ENCODE measurements around the gene DCN.

Gene DCN

GRCh38 chr12:91185421-91185820, 2.8 kb upstream of the DCN start:
- TF ChIP-seq CTCF (IDR thresholded peaks at IDR 0.05): no peak

GRCh38 chr12:91183551-91183950, 934 bp upstream of the DCN start:
- TF ChIP-seq CTCF (IDR thresholded peaks at IDR 0.05): no peak

GRCh38 chr12:91180582-91181395, 1.8 kb downstream of the DCN start:
- no peak for TF ChIP-seq CTCF (IDR thresholded peaks at IDR 0.05)

GRCh38 chr12:91179966-91180561, 2.6 kb downstream of the DCN start:
- no peak for TF ChIP-seq CTCF (IDR thresholded peaks at IDR 0.05)

- TF ChIP-seq CTCF (IDR thresholded peaks at IDR 0.05): no peak
Observed at GRCh38 chr12:91179315-91179714, 3.3 kb downstream of the DCN start.

- no peak for TF ChIP-seq CTCF (IDR thresholded peaks at IDR 0.05)
Observed at GRCh38 chr12:91178781-91179180, 3.8 kb downstream of the DCN start.

GRCh38 chr12:91178139-91178561, 4.5 kb downstream of the DCN start:
- TF ChIP-seq CTCF (IDR thresholded peaks at IDR 0.05): peak; percentile 68

All from LNCAP (cell line).